ENCODE data around the gene OR51V1.

Gene OR51V1

DNA sequence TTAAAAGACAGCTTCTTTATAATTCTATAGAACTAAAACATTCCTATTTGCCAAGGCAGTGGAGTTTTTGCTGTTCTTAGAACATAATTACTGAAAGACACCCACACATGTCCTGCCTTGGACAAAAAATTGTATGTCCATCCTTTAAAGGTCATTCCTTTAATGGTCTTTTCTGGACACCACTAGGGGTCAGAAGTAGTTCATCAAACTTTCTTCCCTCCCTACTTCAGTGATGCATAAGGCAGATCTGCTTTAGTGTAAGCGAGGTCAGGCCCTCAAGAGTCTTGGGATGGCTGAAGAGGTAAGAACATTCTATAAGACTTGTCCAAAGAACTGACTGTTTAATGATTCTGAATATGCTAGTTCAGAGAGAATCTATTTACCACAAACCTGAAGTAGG is 4.3 kb upstream of the OR51V1 start:
- TF ChIP-seq, protein P1, sequence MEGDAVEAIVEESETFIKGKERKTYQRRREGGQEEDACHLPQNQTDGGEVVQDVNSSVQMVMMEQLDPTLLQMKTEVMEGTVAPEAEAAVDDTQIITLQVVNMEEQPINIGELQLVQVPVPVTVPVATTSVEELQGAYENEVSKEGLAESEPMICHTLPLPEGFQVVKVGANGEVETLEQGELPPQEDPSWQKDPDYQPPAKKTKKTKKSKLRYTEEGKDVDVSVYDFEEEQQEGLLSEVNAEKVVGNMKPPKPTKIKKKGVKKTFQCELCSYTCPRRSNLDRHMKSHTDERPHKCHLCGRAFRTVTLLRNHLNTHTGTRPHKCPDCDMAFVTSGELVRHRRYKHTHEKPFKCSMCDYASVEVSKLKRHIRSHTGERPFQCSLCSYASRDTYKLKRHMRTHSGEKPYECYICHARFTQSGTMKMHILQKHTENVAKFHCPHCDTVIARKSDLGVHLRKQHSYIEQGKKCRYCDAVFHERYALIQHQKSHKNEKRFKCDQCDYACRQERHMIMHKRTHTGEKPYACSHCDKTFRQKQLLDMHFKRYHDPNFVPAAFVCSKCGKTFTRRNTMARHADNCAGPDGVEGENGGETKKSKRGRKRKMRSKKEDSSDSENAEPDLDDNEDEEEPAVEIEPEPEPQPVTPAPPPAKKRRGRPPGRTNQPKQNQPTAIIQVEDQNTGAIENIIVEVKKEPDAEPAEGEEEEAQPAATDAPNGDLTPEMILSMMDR (IDR thresholded peaks at IDR 0.05; ENCODE audit: extremely low read depth, insufficient read depth, missing control alignments): peak; percentile 54
- in situ Hi-C loops (cut with MboI; ENCODE audit: low pct_unique_long_range_greater_than_20kb, low sequenced_read_pairs, unreplicated experiment): loop anchor here (10.0 kb wide), 1 partner anchor 170 kb away; no protein-coding TSS in a partner anchor
- peak; percentile 38 for DNase-seq (ENCODE audit: low spot score)

DNA sequence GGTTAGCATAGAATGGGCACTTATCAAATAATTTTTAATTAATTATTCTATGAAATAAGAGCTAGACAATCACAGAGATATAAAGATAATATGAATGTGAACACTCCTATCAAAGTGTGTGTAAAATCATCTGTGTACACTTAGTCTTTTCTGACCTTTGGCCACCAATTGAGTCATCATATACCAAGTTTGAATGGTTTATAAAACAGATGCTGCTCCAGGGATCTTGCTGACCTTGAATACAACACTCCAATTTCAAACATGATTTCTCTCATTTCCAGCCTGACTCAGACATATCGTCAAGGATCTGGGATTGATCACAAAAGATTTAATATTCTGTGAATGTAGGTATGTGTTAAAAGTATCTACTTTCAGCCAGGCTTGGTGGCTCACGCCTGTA is 2.9 kb upstream of the OR51V1 start:
- in situ Hi-C loops (cut with MboI; ENCODE audit: low pct_unique_long_range_greater_than_20kb, low sequenced_read_pairs, unreplicated experiment): loop anchor here (10.0 kb wide), 1 partner anchor 171 kb away; no protein-coding TSS in a partner anchor
- TF ChIP-seq, protein P1 (IDR thresholded peaks at IDR 0.05; ENCODE audit: extremely low read depth, insufficient read depth, missing control alignments): no peak
- DNase-seq (ENCODE audit: low spot score): no peak

DNA sequence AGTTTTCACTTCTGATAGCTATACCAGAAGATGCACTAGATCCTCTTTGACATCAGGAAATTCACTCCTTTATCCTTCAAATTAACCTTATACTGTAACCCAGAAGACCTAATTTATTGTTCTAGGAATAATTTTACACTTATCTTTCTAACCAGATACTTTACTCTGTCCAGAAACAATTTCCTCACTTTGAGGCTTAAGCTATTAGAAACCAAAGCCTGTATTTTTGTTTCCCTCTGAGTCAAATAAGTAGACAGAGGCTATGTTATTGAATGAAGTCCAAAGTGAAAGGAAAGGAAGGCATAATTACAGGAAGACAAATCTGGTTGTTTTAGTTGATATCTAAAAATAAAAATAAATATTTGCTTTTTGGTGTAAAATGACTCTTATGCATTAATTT is 2.2 kb downstream of the OR51V1 start:
- DNase-seq (ENCODE audit: low spot score): no peak
- in situ Hi-C loops (cut with MboI; ENCODE audit: low pct_unique_long_range_greater_than_20kb, low sequenced_read_pairs, unreplicated experiment): no loop called here
- TF ChIP-seq, protein P1 (IDR thresholded peaks at IDR 0.05; ENCODE audit: extremely low read depth, insufficient read depth, missing control alignments): no peak

DNA sequence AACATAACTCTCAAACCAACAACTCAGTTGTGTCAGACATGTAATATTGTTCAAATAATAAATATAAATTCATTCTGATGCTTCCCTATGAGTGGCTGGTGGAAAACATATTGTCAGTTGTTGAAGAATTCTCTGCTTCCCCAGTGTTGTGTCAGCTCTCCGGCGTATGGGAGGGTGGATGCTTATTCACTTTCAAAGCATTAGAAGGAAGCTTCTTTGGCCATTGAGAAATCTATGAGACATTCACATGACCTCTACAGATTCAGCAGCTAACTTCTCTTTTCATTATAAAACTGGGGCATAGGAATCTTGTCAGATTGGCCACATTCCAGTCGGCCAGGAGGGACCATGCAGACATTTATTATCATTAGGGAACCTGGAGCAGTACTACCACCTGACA is 2.9 kb downstream of the OR51V1 start:
- DNase-seq (ENCODE audit: low spot score): no peak
- TF ChIP-seq, protein P1 (IDR thresholded peaks at IDR 0.05; ENCODE audit: extremely low read depth, insufficient read depth, missing control alignments): no peak

DNA sequence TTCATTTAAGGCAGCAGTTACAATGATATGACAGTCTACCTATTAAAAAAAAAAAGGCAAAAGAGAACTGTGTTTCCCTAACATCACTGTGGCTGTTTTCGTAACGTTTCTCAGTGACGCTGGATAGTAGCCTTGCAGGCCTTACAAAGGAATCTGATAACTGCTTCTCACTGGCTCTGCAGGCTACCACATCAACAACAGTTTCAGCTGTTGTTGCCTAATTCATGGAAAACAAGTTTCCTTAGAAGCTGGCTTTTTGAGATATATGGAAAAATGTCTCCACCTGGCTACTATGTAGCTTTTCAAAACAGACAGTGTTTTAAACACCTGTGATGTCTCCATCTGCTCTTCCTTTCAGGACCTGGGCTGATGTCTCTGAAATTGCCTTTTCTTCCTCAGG is 3.8 kb downstream of the OR51V1 start:
- TF ChIP-seq, protein P1 (IDR thresholded peaks at IDR 0.05; ENCODE audit: extremely low read depth, insufficient read depth, missing control alignments): no peak
- in situ Hi-C loops (cut with MboI; ENCODE audit: low pct_unique_long_range_greater_than_20kb, low sequenced_read_pairs, unreplicated experiment): no loop called here
- no peak for DNase-seq (ENCODE audit: low spot score)

More for the DNA sequence above, 2.9 kb downstream of the OR51V1 start:
- in situ Hi-C loops (cut with MboI; ENCODE audit: low pct_unique_long_range_greater_than_20kb, low sequenced_read_pairs, unreplicated experiment): no loop called here

DNA sequence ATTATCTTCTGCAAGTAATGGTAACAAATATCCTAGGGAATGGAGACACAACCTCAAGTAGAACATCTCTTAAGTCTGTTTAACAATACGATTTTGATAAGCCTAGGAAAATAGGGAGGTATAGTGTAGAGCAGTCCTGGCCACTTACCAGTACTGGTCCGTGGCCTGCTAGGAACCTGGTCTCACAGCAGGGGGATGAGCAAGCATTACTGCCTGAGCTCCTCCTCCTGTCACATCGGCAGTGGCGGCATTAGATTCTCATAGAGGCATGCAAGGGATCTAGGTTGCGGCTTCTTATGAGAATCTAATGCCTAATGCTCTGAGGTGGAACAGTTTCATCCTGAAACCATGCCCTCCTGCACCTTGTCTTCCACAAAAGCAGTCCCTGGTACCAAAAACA is 4.4 kb downstream of the OR51V1 start:
- DNase-seq (ENCODE audit: low spot score): no peak
- in situ Hi-C loops (cut with MboI; ENCODE audit: low pct_unique_long_range_greater_than_20kb, low sequenced_read_pairs, unreplicated experiment): no loop called here
- TF ChIP-seq, protein P1 (IDR thresholded peaks at IDR 0.05; ENCODE audit: extremely low read depth, insufficient read depth, missing control alignments): no peak

DNA sequence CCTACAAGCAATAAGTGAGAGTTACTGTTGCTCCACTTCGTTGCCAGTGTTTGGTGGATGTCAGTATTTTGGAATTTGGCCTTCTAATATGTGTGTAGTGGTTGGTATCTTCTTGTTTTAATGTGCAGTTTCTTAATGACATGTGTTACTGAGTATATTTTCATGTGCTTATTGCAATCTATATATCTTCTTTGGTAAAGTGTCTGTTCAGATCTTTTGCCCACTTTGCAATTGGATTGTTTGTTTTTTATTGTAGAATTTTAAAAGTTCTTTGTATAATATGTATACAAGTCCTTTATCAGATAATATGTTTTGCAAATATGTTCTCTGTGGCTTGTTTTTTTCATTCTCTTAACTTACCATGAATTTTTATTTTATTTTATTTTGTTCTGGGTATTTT is 7.7 kb downstream of the OR51V1 start:
- in situ Hi-C loops (cut with MboI; ENCODE audit: low pct_unique_long_range_greater_than_20kb, low sequenced_read_pairs, unreplicated experiment): no loop called here
- TF ChIP-seq, protein P1 (IDR thresholded peaks at IDR 0.05; ENCODE audit: extremely low read depth, insufficient read depth, missing control alignments): no peak

More for the DNA sequence above, 7.7 kb downstream of the OR51V1 start:
- no peak for DNase-seq (ENCODE audit: low spot score)

Measured in GM13977 (cell line).